ENCODE results near the gene IGBP1.
"Not testable (repeated sequence)": the region's sequence is repeated elsewhere in the genome, so short reads cannot be mapped to it uniquely, and the experiment has no call there.

IGBP1 gene

GRCh38 chrX:70133303-70134115 is at the start of gene IGBP1:
Gene IGBP1, plus strand, starts transcription at chrX:70133447. Its CDS starts 501 bp downstream, at chrX:70133948.
- in situ Hi-C loops (cut with MboI; ENCODE audit: low sequenced_read_pairs), result no loop called here

DNA sequence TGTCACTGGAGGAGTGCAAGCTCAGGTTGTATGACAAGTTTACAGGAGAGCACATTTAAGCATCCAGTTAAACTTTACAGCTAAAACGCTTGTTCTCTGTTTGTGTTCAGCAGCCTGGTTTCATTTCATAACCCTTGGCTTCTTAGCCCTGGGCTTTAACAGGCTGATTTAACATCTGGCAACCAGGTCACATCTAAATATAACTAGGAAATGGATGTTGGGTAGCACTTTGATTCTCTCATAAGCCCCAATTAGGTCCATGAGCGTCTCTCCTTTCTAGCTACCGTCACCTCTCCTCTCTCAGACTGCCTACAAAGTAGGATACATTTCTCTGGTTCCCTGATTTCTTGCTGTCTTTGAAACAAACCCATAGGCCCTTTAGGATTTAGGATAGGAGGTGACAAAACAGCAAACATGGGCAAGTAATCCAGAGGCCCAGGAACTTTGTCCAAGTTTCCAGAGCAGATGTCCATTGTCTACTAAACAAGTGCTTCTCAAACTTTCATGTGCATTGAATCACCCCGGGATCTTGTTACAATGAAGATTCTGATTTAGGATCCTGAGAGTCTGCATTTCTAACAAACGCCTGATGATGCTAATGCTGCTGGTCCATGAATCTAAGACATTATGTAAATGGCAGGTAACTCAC is 48.5 kb upstream of the IGBP1 start:
- in situ Hi-C loops (cut with MboI; ENCODE audit: low sequenced_read_pairs), result no loop called here

GRCh38 chrX:70087857-70088630 is 45.2 kb upstream of the IGBP1 start:
- in situ Hi-C loops (cut with MboI; ENCODE audit: low sequenced_read_pairs), result no loop called here

GRCh38 chrX:70088751-70089150 is 44.5 kb upstream of the IGBP1 start:
- in situ Hi-C loops (cut with MboI; ENCODE audit: low sequenced_read_pairs), result no loop called here

- in situ Hi-C loops (cut with MboI; ENCODE audit: low sequenced_read_pairs), result no loop called here
Measured at GRCh38 chrX:70089604-70090297, 43.5 kb upstream of the IGBP1 start.

DNA sequence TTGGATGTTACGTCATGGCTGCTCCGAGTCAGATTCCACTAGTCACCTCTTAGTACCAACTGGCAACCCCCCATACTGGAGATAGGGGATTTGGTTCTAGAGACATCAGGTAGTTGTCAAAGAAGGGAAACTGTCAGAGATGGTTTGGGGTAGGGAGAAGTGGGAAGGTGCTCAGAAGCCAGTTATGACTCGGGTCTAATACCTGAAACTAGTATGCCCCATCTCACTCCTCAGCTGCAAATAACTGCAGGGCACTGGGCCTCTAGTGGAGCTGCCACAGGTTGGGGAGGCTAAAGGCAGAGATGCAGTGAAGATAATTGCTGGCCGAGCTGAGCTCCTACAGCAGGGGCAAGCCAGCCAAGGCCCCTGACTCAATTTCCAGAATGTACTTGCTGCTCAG is 41.0 kb upstream of the IGBP1 start:
- in situ Hi-C loops (cut with MboI; ENCODE audit: low sequenced_read_pairs), result no loop called here

DNA sequence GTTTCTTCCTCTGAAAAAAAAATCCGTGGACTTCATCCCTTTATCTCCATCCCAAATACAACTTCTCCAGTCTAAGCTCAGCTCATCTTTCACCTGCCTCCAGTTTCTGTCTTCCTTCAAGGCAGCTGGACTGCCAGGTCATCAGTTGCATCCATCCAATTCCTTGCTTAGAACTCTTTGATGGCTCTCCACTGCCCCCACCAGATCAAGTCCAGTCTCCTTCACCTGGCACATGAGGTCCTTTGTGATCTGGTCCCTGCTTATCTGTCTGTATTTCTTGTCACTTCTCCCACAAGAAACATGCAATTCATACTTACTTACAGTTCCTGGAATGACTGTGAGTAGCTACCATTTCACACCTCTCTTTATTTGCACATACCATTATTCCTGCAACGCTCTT is 37.2 kb upstream of the IGBP1 start:
- in situ Hi-C loops (cut with MboI; ENCODE audit: low sequenced_read_pairs), result no loop called here

DNA sequence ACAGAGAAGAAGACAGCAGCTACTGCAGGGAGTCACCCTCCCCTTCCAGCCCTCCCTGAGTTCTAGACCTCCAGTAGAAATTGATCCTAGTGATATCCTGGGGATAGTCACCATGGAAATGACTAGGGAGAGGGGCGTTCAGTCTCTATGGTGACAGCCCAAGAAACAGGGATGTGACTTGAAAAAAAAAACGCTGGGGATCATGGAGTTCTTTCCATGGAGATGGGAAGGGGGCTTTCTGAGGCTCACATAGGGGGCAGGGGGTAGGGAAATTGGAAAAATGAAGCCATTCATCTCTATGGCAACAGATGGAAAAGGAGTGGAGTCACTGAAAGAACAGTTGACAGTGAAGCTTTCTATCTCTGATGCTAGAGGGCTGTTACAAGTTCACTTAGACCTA is 28.0 kb upstream of the IGBP1 start:
- in situ Hi-C loops (cut with MboI; ENCODE audit: low sequenced_read_pairs), result no loop called here

- in situ Hi-C loops (cut with MboI; ENCODE audit: low sequenced_read_pairs), result not testable (repeated sequence)
Measured at GRCh38 chrX:70111436-70112026, 21.7 kb upstream of the IGBP1 start.

- in situ Hi-C loops (cut with MboI; ENCODE audit: low sequenced_read_pairs), result no loop called here
Measured at GRCh38 chrX:70117738-70118137, 15.5 kb upstream of the IGBP1 start.

DNA sequence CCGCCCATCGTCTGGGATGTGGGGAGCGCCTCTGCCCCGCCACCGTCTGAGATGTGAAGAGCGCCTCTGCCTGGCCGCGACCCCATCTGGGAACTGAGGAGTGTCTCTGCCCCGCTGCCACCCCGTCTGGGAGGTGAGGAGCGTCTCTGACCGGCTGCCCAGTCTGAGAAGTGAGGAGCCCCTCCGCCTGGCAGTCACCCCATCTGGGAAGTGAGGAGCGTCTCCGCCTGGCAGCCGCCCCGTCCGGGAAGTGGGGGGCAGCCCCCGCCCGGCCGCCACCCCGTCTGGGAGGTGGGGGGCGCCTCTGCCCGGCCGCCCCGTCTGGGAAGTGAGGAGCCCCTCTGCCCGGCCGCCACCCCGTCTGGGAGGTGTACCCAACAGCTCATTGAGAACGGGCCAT is 10.2 kb upstream of the IGBP1 start:
- in situ Hi-C loops (cut with MboI; ENCODE audit: low sequenced_read_pairs), result not testable (repeated sequence)

- in situ Hi-C loops (cut with MboI; ENCODE audit: low sequenced_read_pairs), result no loop called here
Measured at GRCh38 chrX:70124678-70125077, 8.6 kb upstream of the IGBP1 start.

- in situ Hi-C loops (cut with MboI; ENCODE audit: low sequenced_read_pairs), result no loop called here
Measured at GRCh38 chrX:70128071-70128470, 5.2 kb upstream of the IGBP1 start.

DNA sequence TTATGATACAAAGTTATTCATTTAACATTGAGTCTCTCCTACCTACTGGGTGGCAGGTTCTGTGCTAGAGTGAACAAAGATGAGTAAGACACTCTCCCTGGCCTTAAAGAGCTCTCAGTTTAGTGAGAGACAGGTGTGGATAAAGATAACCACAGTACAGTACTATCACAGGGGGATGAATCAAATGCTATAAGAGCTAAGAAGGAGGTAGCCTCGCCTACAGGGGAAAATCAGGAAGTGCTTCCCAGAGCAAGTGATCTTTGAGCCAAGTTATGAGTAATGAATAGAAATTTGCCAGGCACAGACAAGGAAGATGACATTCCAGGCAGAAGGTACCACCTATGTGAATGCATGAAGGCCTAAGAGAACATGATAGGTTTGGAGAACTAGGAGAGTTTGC is 3.4 kb upstream of the IGBP1 start:
- in situ Hi-C loops (cut with MboI; ENCODE audit: low sequenced_read_pairs), result no loop called here

DNA sequence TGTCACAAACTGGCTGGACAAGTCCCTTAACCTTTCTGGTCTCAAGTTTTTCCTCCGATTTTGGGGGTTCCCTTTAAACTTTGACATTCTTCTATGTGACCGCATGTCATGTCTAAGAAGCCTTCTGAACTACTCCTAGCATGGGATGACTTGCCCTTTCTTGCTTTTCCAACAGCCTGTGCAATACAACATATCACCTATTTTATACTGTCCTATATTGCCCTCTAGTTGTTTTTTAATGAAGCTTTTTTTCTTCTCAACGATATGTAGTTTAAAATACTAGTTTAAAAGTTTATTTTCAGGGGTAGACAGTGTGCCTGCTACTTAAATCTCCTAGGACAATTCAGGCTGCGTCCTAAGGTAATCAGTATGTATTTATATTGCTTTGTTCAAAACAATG is 1.0 kb upstream of the IGBP1 start:
- in situ Hi-C loops (cut with MboI; ENCODE audit: low sequenced_read_pairs), result no loop called here

DNA sequence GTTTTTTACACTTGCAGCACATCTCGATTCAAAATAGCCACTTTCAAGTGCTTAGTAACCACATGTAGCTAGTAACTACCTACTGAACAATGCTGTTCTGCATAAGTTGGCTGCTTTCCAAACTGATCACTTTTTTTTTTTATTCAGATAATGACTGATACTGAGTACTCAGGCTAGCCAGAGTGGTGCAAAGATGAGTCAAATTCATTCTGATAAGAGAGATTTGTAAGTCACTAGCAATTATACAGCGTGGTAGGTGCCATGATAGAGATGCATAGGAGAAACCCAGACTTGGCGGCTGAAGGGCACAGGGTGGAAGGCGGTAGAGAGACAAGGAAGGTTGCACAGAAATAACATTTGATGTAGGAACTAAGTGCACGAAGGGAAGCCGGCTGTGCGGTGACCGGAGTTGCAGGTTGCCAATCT is 357 bp upstream of the IGBP1 start:
- in situ Hi-C loops (cut with MboI; ENCODE audit: low sequenced_read_pairs), result no loop called here

DNA sequence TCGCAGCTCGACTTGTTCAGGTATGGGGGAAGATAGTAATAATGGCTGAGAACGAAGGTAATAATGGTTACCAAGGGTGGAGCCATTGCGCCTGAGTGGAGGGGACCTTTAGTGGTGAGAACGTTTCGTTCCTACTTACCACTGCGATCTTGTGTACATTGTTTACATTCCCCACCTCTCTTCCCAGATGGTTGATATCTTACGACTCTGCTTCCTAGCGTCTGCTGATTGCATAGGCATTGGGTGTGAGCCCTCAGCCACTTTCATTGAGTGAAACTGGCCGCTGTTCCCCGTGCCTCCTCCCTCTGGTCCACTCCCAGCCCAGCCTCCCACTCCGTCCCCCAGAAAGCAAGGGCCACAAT is 850 bp downstream of the IGBP1 start:
- in situ Hi-C loops (cut with MboI; ENCODE audit: low sequenced_read_pairs), result no loop called here

- in situ Hi-C loops (cut with MboI; ENCODE audit: low sequenced_read_pairs), result no loop called here
Measured at GRCh38 chrX:70138622-70139021, 5.4 kb downstream of the IGBP1 start.

GRCh38 chrX:70139736-70140135 is 6.5 kb downstream of the IGBP1 start:
- in situ Hi-C loops (cut with MboI; ENCODE audit: low sequenced_read_pairs), result no loop called here

GRCh38 chrX:70141373-70141772 is 8.1 kb downstream of the IGBP1 start:
- in situ Hi-C loops (cut with MboI; ENCODE audit: low sequenced_read_pairs), result no loop called here

Measured in HL-60/S4 (cell line).